ENCODE measurements around the gene CD300LF. TPM values are rescaled to one million over a fixed set of nuclear protein-coding genes. Genes with fewer than 3 reads are reported as not detected.
A peak's percentile ranks its signal among the peaks of the same experiment; 100 is the strongest.

Gene CD300LF
- total RNA-seq, 4 donors from 2014 or later: not detected

DNA sequence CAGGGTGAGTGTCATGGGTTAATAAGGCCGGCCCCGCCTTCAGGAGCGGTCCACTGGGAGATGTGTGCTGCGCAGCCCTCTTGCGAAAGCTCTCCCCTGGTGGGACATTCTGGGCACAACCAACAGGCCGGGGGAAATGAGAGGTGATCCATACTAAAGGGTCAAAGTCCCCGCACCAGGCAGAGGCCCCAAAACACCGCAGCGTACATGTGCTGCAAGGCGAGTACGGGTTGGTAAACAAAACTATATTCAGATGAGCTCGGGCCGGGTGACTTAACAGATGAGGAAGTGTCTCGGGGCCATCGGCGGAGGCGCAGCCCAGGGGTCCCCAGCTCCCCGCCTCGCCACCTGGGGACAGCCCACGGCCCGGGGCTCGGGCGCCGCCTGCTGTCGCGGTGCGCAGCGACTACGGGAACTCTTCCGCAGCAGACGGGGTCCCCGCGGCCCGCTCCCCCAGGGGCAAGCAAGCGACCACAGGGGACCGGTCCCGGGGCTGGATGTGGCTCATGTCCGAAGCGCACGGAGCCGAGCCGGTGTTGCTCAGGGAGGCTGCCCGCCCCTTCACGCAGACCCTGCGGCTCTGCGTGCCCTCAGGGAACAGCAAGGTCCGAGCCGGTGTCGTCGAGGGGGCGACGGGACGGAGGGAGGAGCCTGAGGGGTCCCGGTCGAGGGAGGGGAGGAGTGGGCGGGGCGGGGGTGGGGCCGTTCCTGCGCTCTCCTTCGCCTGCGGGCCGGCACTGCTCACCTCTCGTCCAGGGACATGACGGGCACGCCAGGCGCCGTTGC lies 24.0 kb upstream of the CD300LF start, which contains the start of gene RAB37:
Gene RAB37 (plus strand): TSS at position 744 of the 786 bp plus-strand sequence. CDS start 17 bp downstream, at position 761.
- TF ChIP-seq POLR2A (IDR thresholded peaks at IDR 0.05): no peak
- TF ChIP-seq, protein P1, sequence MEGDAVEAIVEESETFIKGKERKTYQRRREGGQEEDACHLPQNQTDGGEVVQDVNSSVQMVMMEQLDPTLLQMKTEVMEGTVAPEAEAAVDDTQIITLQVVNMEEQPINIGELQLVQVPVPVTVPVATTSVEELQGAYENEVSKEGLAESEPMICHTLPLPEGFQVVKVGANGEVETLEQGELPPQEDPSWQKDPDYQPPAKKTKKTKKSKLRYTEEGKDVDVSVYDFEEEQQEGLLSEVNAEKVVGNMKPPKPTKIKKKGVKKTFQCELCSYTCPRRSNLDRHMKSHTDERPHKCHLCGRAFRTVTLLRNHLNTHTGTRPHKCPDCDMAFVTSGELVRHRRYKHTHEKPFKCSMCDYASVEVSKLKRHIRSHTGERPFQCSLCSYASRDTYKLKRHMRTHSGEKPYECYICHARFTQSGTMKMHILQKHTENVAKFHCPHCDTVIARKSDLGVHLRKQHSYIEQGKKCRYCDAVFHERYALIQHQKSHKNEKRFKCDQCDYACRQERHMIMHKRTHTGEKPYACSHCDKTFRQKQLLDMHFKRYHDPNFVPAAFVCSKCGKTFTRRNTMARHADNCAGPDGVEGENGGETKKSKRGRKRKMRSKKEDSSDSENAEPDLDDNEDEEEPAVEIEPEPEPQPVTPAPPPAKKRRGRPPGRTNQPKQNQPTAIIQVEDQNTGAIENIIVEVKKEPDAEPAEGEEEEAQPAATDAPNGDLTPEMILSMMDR (IDR thresholded peaks at IDR 0.05 in 4 of 5, conservative IDR thresholded peaks at IDR 0.05 in 1 of 5): peak in 1 of 5 experiments; percentile 21
- H3K36me3 ChIP-seq: no peaks in the 10 kb centered on the region
- in situ Hi-C loops (cut with MboI; ENCODE audit: low sequenced_read_pairs in 4 of 4) (no loop called here), intact Hi-C loops (cut with DNase I; ENCODE audit: low total_unique reads) (no loop called here)
- H3K27me3 ChIP-seq: peaks cover 61 to 73% (median 72%) of the 10 kb centered on the region in 3 donors
- peaks cover 0 to 12% of the 10 kb centered on the region in 2 donors for H3K4me1 ChIP-seq
- no peaks in the 10 kb centered on the region for H3K9me3 ChIP-seq
- ATAC-seq (peak; percentile 22 to 46), DNase-seq (no peak)
- H3K4me3 ChIP-seq: peak within 1 kb of the TSS; percentile 35 to 44 (median 37)
- peak within 1 kb of the TSS in 1 of 4 donors; percentile 31 for H3K27ac ChIP-seq

DNA sequence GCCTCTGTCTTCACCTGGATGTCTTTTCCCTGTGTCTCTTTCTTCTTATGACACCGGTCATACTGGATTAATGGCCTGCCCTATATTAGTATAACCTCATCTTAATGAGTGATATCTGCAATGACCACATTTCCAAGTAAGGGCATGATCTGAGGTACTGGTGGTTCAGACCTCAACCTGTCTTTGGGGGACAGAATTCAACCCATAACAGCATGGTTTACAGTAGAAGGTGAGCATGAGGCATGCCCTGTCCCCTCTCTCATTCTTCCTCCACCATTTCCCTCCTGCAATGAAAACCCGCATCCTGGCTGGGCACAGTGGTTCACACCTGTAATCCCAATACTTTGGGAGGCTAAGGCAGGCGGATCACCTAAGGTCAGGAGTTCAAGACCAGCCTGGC lies 21.5 kb upstream of the CD300LF start:
- Histone ChIP-seq H3K27me3 (peaks cover 47 to 63% (median 62%) of the 10 kb centered on the region in 3 donors), H3K9me3 (no peaks in the 10 kb centered on the region), H3K4me1 (peaks cover 0 to 12% of the 10 kb centered on the region in 2 donors), H3K36me3 (no peaks in the 10 kb centered on the region), H3K4me3 (no peak overlapping the region), H3K27ac (no peak overlapping the region)
- intact Hi-C loops (cut with DNase I; ENCODE audit: low total_unique reads): no loop called here
- ATAC-seq (no peak), DNase-seq (no peak)
- in situ Hi-C loops (cut with MboI; ENCODE audit: low sequenced_read_pairs in 4 of 4): no loop called here
- TF ChIP-seq, protein P1 (IDR thresholded peaks at IDR 0.05 in 4 of 5, conservative IDR thresholded peaks at IDR 0.05 in 1 of 5): no peak
- no peak for TF ChIP-seq POLR2A (IDR thresholded peaks at IDR 0.05)

- Histone ChIP-seq H3K9me3 (no peaks in the 10 kb centered on the region), H3K4me1 (peaks cover 0 to 12% of the 10 kb centered on the region in 2 donors), H3K27ac (no peak overlapping the region), H3K36me3 (no peaks in the 10 kb centered on the region), H3K27me3 (peaks cover 40 to 56% (median 55%) of the 10 kb centered on the region in 3 donors), H3K4me3 (no peak overlapping the region)
- ATAC-seq: no peak
- DNase-seq: no peak
- TF ChIP-seq, protein P1 (IDR thresholded peaks at IDR 0.05 in 4 of 5, conservative IDR thresholded peaks at IDR 0.05 in 1 of 5): no peak
- TF ChIP-seq POLR2A (IDR thresholded peaks at IDR 0.05): no peak
- intact Hi-C loops (cut with DNase I; ENCODE audit: low total_unique reads): no loop called here
- in situ Hi-C loops (cut with MboI; ENCODE audit: low sequenced_read_pairs in 4 of 4): no loop called here
Observed at GRCh38 chr17:74733365-74734122, 20.8 kb upstream of the CD300LF start.

DNA sequence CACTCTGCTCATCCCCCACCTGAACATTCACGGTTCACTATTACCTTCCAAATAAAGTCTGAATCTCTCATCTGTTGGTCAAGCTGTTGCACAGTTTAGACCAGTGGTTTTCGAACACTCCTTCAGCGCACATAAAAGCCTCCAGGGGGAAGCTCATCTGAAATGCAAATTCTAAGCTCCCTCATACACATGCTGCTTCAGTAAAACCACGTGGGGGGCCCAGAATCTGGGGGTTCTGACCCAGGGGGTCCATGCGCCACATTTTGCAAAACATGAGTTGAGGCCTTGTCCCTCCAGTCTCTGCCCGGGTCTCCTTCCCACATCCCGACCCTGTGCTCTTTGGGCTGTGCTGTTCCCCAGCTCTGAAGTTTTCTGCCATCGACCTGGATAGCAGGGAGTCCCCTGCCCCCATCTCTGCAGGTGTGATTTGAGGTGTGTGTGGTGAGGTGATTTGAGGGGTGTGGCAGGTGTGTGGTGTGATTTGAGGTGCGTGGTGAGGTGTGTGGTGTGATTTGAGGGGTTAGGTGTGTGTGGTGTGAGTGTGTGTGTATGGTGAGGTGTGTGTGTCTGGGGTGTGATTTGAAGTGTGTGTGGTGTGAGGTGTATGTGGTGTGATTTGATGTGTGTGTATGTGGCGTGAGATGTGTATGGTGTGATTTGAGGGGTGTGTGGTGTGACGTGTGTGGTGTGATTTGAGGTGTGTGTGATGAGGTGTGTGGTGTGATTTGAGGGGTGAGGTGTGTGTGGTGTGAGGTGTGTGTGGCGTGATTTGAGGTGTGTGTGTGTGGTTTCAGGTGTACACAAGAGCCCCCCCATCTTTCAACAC lies 19.5 kb upstream of the CD300LF start:
- ATAC-seq: no peak
- TF ChIP-seq, protein P1 (IDR thresholded peaks at IDR 0.05 in 4 of 5, conservative IDR thresholded peaks at IDR 0.05 in 1 of 5): no peak
- no peak for TF ChIP-seq POLR2A (IDR thresholded peaks at IDR 0.05)
- intact Hi-C loops (cut with DNase I; ENCODE audit: low total_unique reads) (no loop called here), in situ Hi-C loops (cut with MboI; ENCODE audit: low sequenced_read_pairs in 4 of 4) (no loop called here)
- Histone ChIP-seq H3K27ac (no peak overlapping the region), H3K9me3 (no peaks in the 10 kb centered on the region), H3K36me3 (no peaks in the 10 kb centered on the region), H3K4me1 (peaks cover 0 to 6% of the 10 kb centered on the region in 2 donors), H3K4me3 (no peak overlapping the region), H3K27me3 (peaks cover 27 to 43% (median 42%) of the 10 kb centered on the region in 3 donors)
- DNase-seq: no peak

Measured in gastrocnemius medialis (tissue), 4 donors.